OCI-LY7 (cell line): ENCODE data around the gene SMKR1. TPM values are rescaled to one million over a fixed set of nuclear protein-coding genes. Genes with fewer than 3 reads are reported as not detected.

Experiments used
- BruUV-seq: library from RNA; stranded (reverse); fragments of 400-500 nt; replicated peaks from 2 replicates; lab custom pipeline; 2021; lab: Mats Ljungman, UMichigan
- CTCF ChIA-PET: fragments of 300-600 bp; sonication (Branson Sonifier 250); formaldehyde crosslinking; loops from one replicate; lab custom pipeline; 2022; ENCODE audit warnings: antibody characterized with exemption; ENCODE audit not compliant: unreplicated experiment; lab: Charles Lee
- POLR2A ChIA-PET: fragments of 300-600 bp; sonication (Branson Sonifier 250); formaldehyde crosslinking; loops from one replicate; lab custom pipeline; 2022; ENCODE audit warnings: antibody characterized with exemption; lab: Charles Lee
- DNase-seq: peaks from one replicate; pipeline ENCODE4 v3.0.0-alpha.2; 2015; ENCODE audit warnings: low spot score
- H2AFZ ChIP-seq: fragments of 200-600 bp; sonication (generic), shearing (Covaris generic); 2 replicates; pipeline ENCODE4 v1.6.1; 2014; ENCODE audit warnings: mild to moderate bottlenecking, antibody characterized with exemption, low read length, moderate library complexity
- H3K27ac ChIP-seq: fragments of 200-600 bp; sonication (generic); 2 replicates; pipeline ENCODE4 v1.5.1; 2014; ENCODE audit warnings: mixed run types, low read depth, mild to moderate bottlenecking, moderate library complexity, low read length, inconsistent platforms; ENCODE audit not compliant: poor library complexity, severe bottlenecking
- H3K36me3 ChIP-seq: fragments of 200-600 bp; sonication (generic); 2 replicates; pipeline ENCODE4 v1.6.1; 2014; ENCODE audit warnings: mild to moderate bottlenecking, antibody characterized with exemption, low read length, moderate library complexity, mixed read lengths; ENCODE audit not compliant: insufficient read depth
- H3K4me1 ChIP-seq: fragments of 200-600 bp; sonication (generic); 2 replicates; pipeline ENCODE4 v1.5.1; 2014; ENCODE audit warnings: mild to moderate bottlenecking, low read length; ENCODE audit not compliant: insufficient read depth, poor library complexity, severe bottlenecking
- H3K4me2 ChIP-seq: fragments of 200-600 bp; sonication (generic); 2 replicates; pipeline ENCODE4 v1.6.1; 2014; ENCODE audit warnings: mild to moderate bottlenecking, low read length
- H3K4me3 ChIP-seq: fragments of 200-600 bp; sonication (generic); 2 replicates; pipeline ENCODE4 v1.5.1; 2014; ENCODE audit warnings: mild to moderate bottlenecking, low read depth, low read length; ENCODE audit not compliant: poor library complexity, severe bottlenecking
- H3K79me2 ChIP-seq: fragments of 200-600 bp; sonication (generic); 2 replicates; pipeline ENCODE4 v1.6.1; 2016; ENCODE audit warnings: low read depth, mild to moderate bottlenecking, low read length, moderate library complexity, mixed read lengths; ENCODE audit not compliant: insufficient read depth
- H3K9me2 ChIP-seq: fragments of 200-600 bp; sonication (generic); 2 replicates; pipeline ENCODE4 v1.6.1; 2016; ENCODE audit warnings: mild to moderate bottlenecking, low read length, mixed read lengths; ENCODE audit not compliant: insufficient read depth
- H3K9me3 ChIP-seq: fragments of 200-600 bp; sonication (generic); 2 replicates; pipeline ENCODE4 v1.6.1; 2014; ENCODE audit warnings: mild to moderate bottlenecking, mixed run types, low read length, mixed read lengths
- H4K20me1 ChIP-seq: fragments of 200-600 bp; sonication (generic); 2 replicates; pipeline ENCODE4 v1.6.1; 2014; ENCODE audit warnings: mild to moderate bottlenecking, antibody characterized with exemption, low read length, moderate library complexity, mixed read lengths; ENCODE audit not compliant: insufficient read depth
- EZH2phosphoT487 ChIP-seq: fragments of 200-600 bp; sonication (generic); IDR thresholded peaks from 2 replicates; pipeline ENCODE4 v1.6.1; 2018; ENCODE audit warnings: low read depth, borderline replicate concordance, mild to moderate bottlenecking, mixed run types, antibody characterized with exemption, low read length, moderate library complexity, mixed read lengths
- intact Hi-C: fragments of 100-400 bp; cut with micrococcal nuclease; formaldehyde crosslinking; loops from one replicate; pipeline ENCODE4 v1.10.0; 2022; ENCODE audit not compliant: unreplicated experiment
- total RNA-seq, 2 experiments: library from RNA; depleted of rRNA in 1 of 2; stranded (reverse); fragments of >200 nt in 1 of 2; shearing (Covaris generic) in 1 of 2; gene quantifications; 2 replicates each; pipeline ENCODE4 v1.2.3, GENCODE V29; 2014 to 2022
- TF ChIP-seq, protein P1 (sequence below): fragments of 200-600 bp; sonication (generic); conservative IDR thresholded peaks from 2 replicates; pipeline ENCODE4 v1.5.1; 2014; ENCODE audit warnings: mild to moderate bottlenecking, antibody characterized with exemption, low read length, moderate library complexity, mixed read lengths

SMKR1 gene
- total RNA-seq, 2 experiments from 2014 or later, result not detected

DNA sequence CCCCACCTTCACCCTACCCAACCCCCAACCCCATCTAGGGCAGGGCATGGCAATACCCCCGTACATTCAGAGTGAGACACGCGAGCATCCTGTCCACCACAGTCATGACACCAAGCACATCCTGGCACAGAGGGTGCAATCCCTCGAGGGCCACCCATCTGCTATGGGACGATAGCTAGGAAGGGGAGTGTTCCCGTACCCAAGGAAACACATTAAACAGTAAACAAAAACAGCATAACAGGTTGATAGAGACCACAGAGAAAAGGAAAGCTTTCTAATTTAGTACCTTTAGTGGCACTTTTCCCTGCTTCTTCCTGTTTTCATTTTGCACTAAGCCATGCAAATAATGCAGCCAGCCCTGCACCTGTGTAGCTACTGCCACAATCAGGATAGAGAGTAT, 2.3 kb upstream of the SMKR1 start:
- Histone ChIP-seq H3K36me3 (no peaks in the 10 kb centered on the region), H2AFZ (0 out of 2 replicates have a peak overlapping the region, but pooled peaks have one; percentile 9), H4K20me1 (no peaks in the 10 kb centered on the region), H3K4me2 (peak overlapping the region; percentile 21; the same call in 1 of the 2 replicates), H3K4me1 (peaks cover 8% of the 10 kb centered on the region), H3K79me2 (no peaks in the 10 kb centered on the region), H3K4me3 (no peak overlapping the region), H3K27ac (no peak overlapping the region), H3K9me2 (no peaks in the 10 kb centered on the region), H3K9me3 (no peaks in the 10 kb centered on the region)
- DNase-seq, result peak; percentile 19
- intact Hi-C loops, result no loop called here
- ChIA-PET CTCF (no interaction called here), POLR2A (interaction anchor here (0.5 to 0.7 kb wide), 2 partner anchors 45 to 1163 kb away, joined by 5 to 6 read pairs; no protein-coding TSS in a partner anchor)
- TF ChIP-seq, protein P1, sequence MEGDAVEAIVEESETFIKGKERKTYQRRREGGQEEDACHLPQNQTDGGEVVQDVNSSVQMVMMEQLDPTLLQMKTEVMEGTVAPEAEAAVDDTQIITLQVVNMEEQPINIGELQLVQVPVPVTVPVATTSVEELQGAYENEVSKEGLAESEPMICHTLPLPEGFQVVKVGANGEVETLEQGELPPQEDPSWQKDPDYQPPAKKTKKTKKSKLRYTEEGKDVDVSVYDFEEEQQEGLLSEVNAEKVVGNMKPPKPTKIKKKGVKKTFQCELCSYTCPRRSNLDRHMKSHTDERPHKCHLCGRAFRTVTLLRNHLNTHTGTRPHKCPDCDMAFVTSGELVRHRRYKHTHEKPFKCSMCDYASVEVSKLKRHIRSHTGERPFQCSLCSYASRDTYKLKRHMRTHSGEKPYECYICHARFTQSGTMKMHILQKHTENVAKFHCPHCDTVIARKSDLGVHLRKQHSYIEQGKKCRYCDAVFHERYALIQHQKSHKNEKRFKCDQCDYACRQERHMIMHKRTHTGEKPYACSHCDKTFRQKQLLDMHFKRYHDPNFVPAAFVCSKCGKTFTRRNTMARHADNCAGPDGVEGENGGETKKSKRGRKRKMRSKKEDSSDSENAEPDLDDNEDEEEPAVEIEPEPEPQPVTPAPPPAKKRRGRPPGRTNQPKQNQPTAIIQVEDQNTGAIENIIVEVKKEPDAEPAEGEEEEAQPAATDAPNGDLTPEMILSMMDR, result no peak
- TF ChIP-seq EZH2phosphoT487, result no peak
- no TSS peak for BruUV-seq

GRCh38 chr7:129502708-129503685, 666 bp downstream of the SMKR1 start:
- Histone ChIP-seq H3K9me2 (no peaks in the 10 kb centered on the region), H3K4me3 (peak overlapping the region; percentile 63), H3K4me1 (peaks cover 8% of the 10 kb centered on the region), H3K36me3 (no peaks in the 10 kb centered on the region), H4K20me1 (no peaks in the 10 kb centered on the region), H3K27ac (no peak overlapping the region), H3K9me3 (no peaks in the 10 kb centered on the region), H3K79me2 (no peaks in the 10 kb centered on the region), H2AFZ (peak overlapping the region; percentile 40), H3K4me2 (peak overlapping the region; percentile 76)
- no TSS peak for BruUV-seq
- CTCF ChIA-PET, result interaction anchor here (0.6 kb wide), 1 partner anchor 11 kb away, joined by 3 read pairs; no protein-coding TSS in a partner anchor
- POLR2A ChIA-PET, result interaction anchor here (1.3 kb wide), 1 partner anchor 69 kb away, joined by 3 read pairs; the partner anchor contains the start of gene STRIP2
- no peak for DNase-seq
- TF ChIP-seq EZH2phosphoT487, result no peak
- TF ChIP-seq, protein P1, result no peak
- intact Hi-C loops, result no loop called here
